H1 (cell line): ENCODE measurements around the gene RHOV. TPM values are rescaled to one million over a fixed set of nuclear protein-coding genes. Genes with fewer than 3 reads are reported as not detected.

ENCODE experiments used
- CTCF ChIA-PET: fragments of 300-600 bp; sonication (Branson Sonifier 250); formaldehyde crosslinking; loops from one replicate; lab custom pipeline; 2021; ENCODE audit not compliant: partially characterized antibody; lab: Charles Lee
- POLR2A ChIA-PET: fragments of 300-600 bp; sonication (Branson Sonifier 250); formaldehyde crosslinking; loops from one replicate; lab custom pipeline; 2021; ENCODE audit warnings: inconsistent platforms; ENCODE audit not compliant: partially characterized antibody; lab: Charles Lee
- DNase-seq, 2 experiments: peaks; one replicate each; pipeline versions ENCODE4 v3.0.0 to v3.0.0-alpha.2; 2010 to 2022; ENCODE audit warnings: low spot score in 2 of 2, low read depth in 1 of 2, mixed read lengths in 1 of 2
- FAIRE-seq: peaks from 2 replicates; lab custom pipeline; 2011; peaks lifted over from hg19 to GRCh38; lab: Jason Lieb, UNC
- H2AFZ ChIP-seq: 2 replicates; pipeline ENCODE4 v1.8.1; 2012; ENCODE audit warnings: low read length, inconsistent platforms
- H2AK5ac ChIP-seq: 2 replicates; pipeline ENCODE4 v1.6.1; 2013; ENCODE audit warnings: low read depth, low read length
- H2BK120ac ChIP-seq: replicated peaks from 2 replicates; pipeline ENCODE3; 2013; ENCODE audit warnings: low read depth, low read length, inconsistent platforms
- H2BK12ac ChIP-seq: 2 replicates; pipeline ENCODE4 v1.6.1; 2013; ENCODE audit warnings: low read depth, low read length
- H2BK15ac ChIP-seq: 2 replicates; pipeline ENCODE4 v1.6.1; 2013; ENCODE audit warnings: low read length
- H2BK20ac ChIP-seq: 2 replicates; pipeline ENCODE4 v1.6.1; 2013; ENCODE audit warnings: low read length
- H2BK5ac ChIP-seq: 2 replicates; pipeline ENCODE4 v1.6.1; 2013; ENCODE audit warnings: low read depth, low read length
- H3K14ac ChIP-seq: 2 replicates; pipeline ENCODE4 v1.6.1; 2013; ENCODE audit warnings: inconsistent platforms; ENCODE audit not compliant: insufficient read length
- H3K18ac ChIP-seq: 2 replicates; pipeline ENCODE4 v1.6.1; 2013; ENCODE audit warnings: low read length; ENCODE audit errors: extremely low read depth
- H3K23ac ChIP-seq: 2 replicates; pipeline ENCODE4 v1.6.1; 2013; ENCODE audit warnings: inconsistent platforms; ENCODE audit not compliant: insufficient read length
- H3K23me2 ChIP-seq: 2 replicates; pipeline ENCODE4 v1.6.1; 2013; ENCODE audit warnings: low read depth, low read length
- H3K27ac ChIP-seq: 2 replicates; pipeline ENCODE4 v1.6.1; 2011; ENCODE audit warnings: low read depth, low read length, inconsistent platforms
- H3K27me3 ChIP-seq, 4 experiments: replicated peaks in 1 of 4; 1 replicate in 1 of 4; 2 replicates in 3 of 4; pipeline versions ENCODE4 v1.6.1 to v1.8.1; 2011 to 2013; ENCODE audit warnings: low read length in 3 of 4, mild to moderate bottlenecking in 3 of 4, inconsistent platforms in 2 of 4, mixed read lengths in 2 of 4, moderate library complexity in 1 of 4; ENCODE audit not compliant: control insufficient read depth in 3 of 4, insufficient read depth in 3 of 4; ENCODE audit errors: extremely low read depth in 1 of 4
- H3K36me3 ChIP-seq, 4 experiments: 2 replicates each; pipeline versions ENCODE4 v1.6.1 to v1.8.1; 2011 to 2013; ENCODE audit warnings: mild to moderate bottlenecking in 4 of 4, low read length in 3 of 4, moderate library complexity in 2 of 4, control low read depth in 1 of 4, inconsistent platforms in 1 of 4; ENCODE audit not compliant: insufficient read depth in 4 of 4, control insufficient read depth in 2 of 4
- H3K4ac ChIP-seq: replicated peaks from 2 replicates; pipeline ENCODE3; 2013; ENCODE audit warnings: low read length, low read depth, mixed read lengths, inconsistent platforms; ENCODE audit not compliant: insufficient read length
- H3K4me1 ChIP-seq, 4 experiments: replicated peaks in 1 of 4; 1 replicate in 1 of 4; 2 replicates in 3 of 4; pipeline versions ENCODE4 v1.6.1 to v1.8.1; 2011 to 2013; ENCODE audit warnings: low read length in 3 of 4, inconsistent platforms in 2 of 4, mixed read lengths in 1 of 4; ENCODE audit not compliant: insufficient read depth in 4 of 4, control insufficient read depth in 3 of 4
- H3K4me2 ChIP-seq, 2 experiments: 2 replicates each; pipeline versions ENCODE4 v1.6.1 to v1.8.1; 2011 to 2013; ENCODE audit warnings: low read depth in 2 of 2, low read length in 2 of 2, control low read depth in 1 of 2, inconsistent platforms in 1 of 2, mild to moderate bottlenecking in 1 of 2; ENCODE audit not compliant: insufficient read depth in 1 of 2
- H3K4me3 ChIP-seq, 4 experiments: fragments of 200-600, 300-600 bp in 1 of 4; sonication (generic), shearing (Covaris generic), sonication (Bioruptor Twin) in 1 of 4; 2 replicates each; pipeline versions ENCODE4 v1.5.1 to v1.8.1; 2011 to 2016; ENCODE audit warnings: low read length in 4 of 4, low read depth in 3 of 4, control low read depth in 2 of 4, inconsistent platforms in 2 of 4, mild to moderate bottlenecking in 2 of 4, mixed read lengths in 1 of 4, moderate library complexity in 1 of 4; ENCODE audit not compliant: insufficient read depth in 2 of 4; ENCODE audit errors: extremely low read depth in 1 of 4
- H3K56ac ChIP-seq: replicated peaks from 2 replicates; pipeline ENCODE3; 2013; ENCODE audit warnings: low read depth, mild to moderate bottlenecking, mixed read lengths, low read length, inconsistent platforms; ENCODE audit not compliant: insufficient read length
- H3K79me1 ChIP-seq: 2 replicates; pipeline ENCODE4 v1.6.1; 2013; ENCODE audit warnings: low read depth, low read length, control low read depth
- H3K79me2 ChIP-seq, 2 experiments: 2 replicates each; pipeline versions ENCODE4 v1.6.1 to v1.8.1; 2012 to 2013; ENCODE audit warnings: low read length in 2 of 2, mild to moderate bottlenecking in 2 of 2, inconsistent platforms in 1 of 2; ENCODE audit not compliant: insufficient read depth in 2 of 2, control insufficient read depth in 1 of 2
- H3K9ac ChIP-seq, 4 experiments: replicated peaks in 1 of 4; 1 replicate in 1 of 4; 2 replicates in 3 of 4; pipeline versions ENCODE4 v1.6.1 to v1.8.1; 2011 to 2013; ENCODE audit warnings: low read depth in 3 of 4, low read length in 3 of 4, control low read depth in 2 of 4, mild to moderate bottlenecking in 2 of 4, moderate library complexity in 2 of 4, inconsistent platforms in 1 of 4; ENCODE audit errors: extremely low read depth in 1 of 4
- H3K9me3 ChIP-seq, 2 experiments: 2 replicates each; pipeline versions ENCODE4 v1.6.1 to v1.8.1; 2012 to 2013; ENCODE audit warnings: mild to moderate bottlenecking in 2 of 2, moderate library complexity in 2 of 2, control low read depth in 1 of 2, inconsistent platforms in 1 of 2, low read depth in 1 of 2, low read length in 1 of 2, mixed read lengths in 1 of 2; ENCODE audit not compliant: insufficient read depth in 2 of 2
- H4K20me1 ChIP-seq, 2 experiments: replicated peaks in 1 of 2; 2 replicates each; pipeline versions ENCODE3 to v1.8.1; 2011 to 2013; ENCODE audit warnings: inconsistent platforms in 2 of 2, low read length in 2 of 2, mild to moderate bottlenecking in 1 of 2; ENCODE audit not compliant: insufficient read depth in 2 of 2, control insufficient read depth in 1 of 2
- H4K5ac ChIP-seq: 2 replicates; pipeline ENCODE4 v1.6.1; 2013; ENCODE audit warnings: low read length, low read depth, mixed read lengths, inconsistent platforms; ENCODE audit not compliant: insufficient read length
- H4K8ac ChIP-seq: 2 replicates; pipeline ENCODE4 v1.8.0; 2013; ENCODE audit warnings: mild to moderate bottlenecking, moderate library complexity, low read length, inconsistent platforms; ENCODE audit not compliant: insufficient read depth; ENCODE audit errors: extremely low read depth
- H4K91ac ChIP-seq: replicated peaks from 2 replicates; pipeline ENCODE3; 2013; ENCODE audit warnings: low read length, mixed read lengths, inconsistent platforms; ENCODE audit not compliant: insufficient read length
- ATF2 ChIP-seq: IDR thresholded peaks from 2 replicates; pipeline ENCODE4 v1.6.1; 2012; ENCODE audit warnings: low read length, inconsistent platforms
- HDAC2 ChIP-seq, 2 experiments: fragments of 300-600 bp in 1 of 2; sonication (generic) in 1 of 2; IDR thresholded peaks; 2 replicates each; pipeline ENCODE4 v1.6.1; 2011 to 2012; ENCODE audit warnings: low read depth in 2 of 2, low read length in 2 of 2, mild to moderate bottlenecking in 2 of 2, moderate library complexity in 2 of 2, borderline replicate concordance in 1 of 2, inconsistent platforms in 1 of 2
- HDAC6 ChIP-seq: IDR thresholded peaks from one replicate; pipeline ENCODE4 v1.7.1; 2012; ENCODE audit warnings: low read depth, mild to moderate bottlenecking, inconsistent platforms, low read length, moderate library complexity
- KDM1A ChIP-seq: fragments of 200-600, 300-600 bp; sonication (generic); IDR thresholded peaks from 2 replicates; pipeline ENCODE4 v1.7.1; 2016; ENCODE audit warnings: mild to moderate bottlenecking, low read length, borderline replicate concordance
- MAFK ChIP-seq: IDR thresholded peaks from 2 replicates; pipeline ENCODE4 v1.6.1; 2012; ENCODE audit warnings: low read depth, mild to moderate bottlenecking, improper control_type of control experiment, low read length
- POU5F1 ChIP-seq: IDR thresholded peaks from 2 replicates; pipeline ENCODE4 v1.6.1; 2011; ENCODE audit warnings: low read depth, mild to moderate bottlenecking, low read length, moderate library complexity
- RAD21 ChIP-seq, 2 experiments: IDR thresholded peaks in 1 of 2; conservative IDR thresholded peaks in 1 of 2; 2 replicates each; pipeline ENCODE4 v1.6.1; 2011; ENCODE audit warnings: low read depth in 2 of 2, low read length in 2 of 2, improper control_type of control experiment in 1 of 2, inconsistent platforms in 1 of 2, mild to moderate bottlenecking in 1 of 2, moderate library complexity in 1 of 2
- RBBP5 ChIP-seq: IDR thresholded peaks from 2 replicates; pipeline ENCODE4 v1.7.1; 2012; ENCODE audit warnings: low read depth, mild to moderate bottlenecking, inconsistent platforms, low read length, moderate library complexity, borderline replicate concordance
- RXRA ChIP-seq: IDR thresholded peaks from 2 replicates; pipeline ENCODE4 v1.6.1; 2011; ENCODE audit warnings: low read depth, mild to moderate bottlenecking, low read length, moderate library complexity; ENCODE audit not compliant: insufficient read depth
- SAP30 ChIP-seq: fragments of 300-600 bp; sonication (generic); IDR thresholded peaks from 2 replicates; pipeline ENCODE4 v1.7.1; 2012; ENCODE audit warnings: low read length, moderate library complexity, mild to moderate bottlenecking, inconsistent platforms; ENCODE audit not compliant: insufficient read depth, insufficient replicate concordance
- YY1 ChIP-seq: IDR thresholded peaks from 2 replicates; pipeline ENCODE4 v1.6.1; 2011; ENCODE audit warnings: low read depth, mild to moderate bottlenecking, low read length
- WGBS, 2 experiments: shearing (Covaris generic) in 1 of 2; methylation state at CpG; one replicate each; pipeline versions ENCODE4 v1.1.6 to v1.1.7; 2013 to 2015; ENCODE audit warnings: low lambda C conversion rate in 2 of 2, mixed read lengths in 2 of 2, inconsistent platforms in 1 of 2, low coverage in 1 of 2, missing lambda C conversion rate in 1 of 2; ENCODE audit not compliant: insufficient replicate concordance in 2 of 2, insufficient coverage in 1 of 2, insufficient read length in 1 of 2; ENCODE audit errors: extremely low coverage in 1 of 2, missing lambda C conversion rate in 1 of 2; 5-methylcytosine and 5-hydroxymethylcytosine counted together
- polyA plus RNA-seq, 7 experiments: library from polyadenylated mRNA; depleted of rRNA in 3 of 7; stranded (reverse) in 5 of 7; unstranded in 2 of 7; fragments of >200 nt in 5 of 7; fragments of 200-250 nt in 2 of 7; gene quantifications; 1 replicate in 5 of 7; 2 replicates in 1 of 7; 4 replicates in 1 of 7; pipeline versions ENCODE4 v1.2.1 to v1.2.3, GENCODE V29; 2011 to 2013; ENCODE audit warnings: missing spikeins in 2 of 7, mixed read lengths in 2 of 7
- total RNA-seq: library from RNA; stranded (reverse); fragmentation: NEBNext Ultra II Directional; extraction: Animal tissue kit (Norgen Biotek cat#: 25700); gene quantifications from 2 replicates; pipeline ENCODE4 v1.2.1, GENCODE V29; 2021

RHOV gene
- total and polyA plus RNA-seq, 2 of the 8 experiments (the other 6 are each of a cell fraction or from before 2014, with no cell fraction given) = 1.5 to 2.7 TPM

- DNase-seq (no peak), FAIRE-seq (no peak)
- ChIA-PET POLR2A (no interaction called here), CTCF (interaction anchor here (0.6 to 1.4 kb wide), 3 partner anchors 27 to 63 kb away, joined by 3 to 4 read pairs (median 3); partner anchors contain the start of gene VPS18)
- Histone ChIP-seq H2BK20ac (no peak overlapping the region), H3K4ac (no peak overlapping the region), H3K23me2 (no peaks in the 10 kb centered on the region), H3K36me3 (no peaks in the 10 kb centered on the region), H2BK15ac (no peak overlapping the region), H4K5ac (no peak overlapping the region), H3K56ac (no peak overlapping the region), H3K18ac (no peak overlapping the region), H2BK5ac (no peak overlapping the region), H2BK12ac (no peak overlapping the region), H2AFZ (no peak overlapping the region), H4K91ac (no peak overlapping the region), H4K20me1 (peaks cover 0 to 1% of the 10 kb centered on the region in 2 experiments), H3K4me1 (peaks cover 0 to 7% (median 4%) of the 10 kb centered on the region in 4 experiments; a peak in 5 of 7 replicates), H3K23ac (no peak overlapping the region), H2BK120ac (no peak overlapping the region), H3K9me3 (no peaks in the 10 kb centered on the region), H2AK5ac (no peak overlapping the region), H3K4me3 (no peak overlapping the region), H4K8ac (no peak overlapping the region), H3K14ac (no peak overlapping the region), H3K9ac (no peak overlapping the region), H3K27ac (no peak overlapping the region), H3K79me2 (no peaks in the 10 kb centered on the region), H3K4me2 (no peak overlapping the region), H3K79me1 (no peaks in the 10 kb centered on the region), H3K27me3 (no peaks in the 10 kb centered on the region)
- 100% methylated on average over 4 of the region's 4 CpGs; no CpG with 5 or more reads in 1 of the 2 experiments for WGBS, 2 experiments
- TF ChIP-seq RXRA (no peak), RAD21 (IDR thresholded peaks at IDR 0.05 in 1 of 2, conservative IDR thresholded peaks at IDR 0.05 in 1 of 2; ENCODE audit: low read depth in 2 of 2, low read length in 2 of 2) (no peak), KDM1A (no peak), ATF2 (no peak), RBBP5 (no peak), YY1 (no peak), SAP30 (no peak), MAFK (no peak), HDAC6 (no peak), HDAC2 (IDR thresholded peaks at IDR 0.05; ENCODE audit: borderline replicate concordance in 1 of 2, low read depth in 2 of 2, low read length in 2 of 2) (no peak), POU5F1 (no peak)
Measured at GRCh38 chr15:40867199-40867598, 6.8 kb downstream of the RHOV start.
